HG02623 (cell line): ENCODE results near the gene HNRNPM.

Experiments used
- ATAC-seq: cut with Tn5 transposase; IDR thresholded peaks from one replicate; pipeline ENCODE4 v1.9.1; 2021; ENCODE audit warnings: moderate library complexity; ENCODE audit not compliant: unreplicated experiment

HNRNPM gene

DNA sequence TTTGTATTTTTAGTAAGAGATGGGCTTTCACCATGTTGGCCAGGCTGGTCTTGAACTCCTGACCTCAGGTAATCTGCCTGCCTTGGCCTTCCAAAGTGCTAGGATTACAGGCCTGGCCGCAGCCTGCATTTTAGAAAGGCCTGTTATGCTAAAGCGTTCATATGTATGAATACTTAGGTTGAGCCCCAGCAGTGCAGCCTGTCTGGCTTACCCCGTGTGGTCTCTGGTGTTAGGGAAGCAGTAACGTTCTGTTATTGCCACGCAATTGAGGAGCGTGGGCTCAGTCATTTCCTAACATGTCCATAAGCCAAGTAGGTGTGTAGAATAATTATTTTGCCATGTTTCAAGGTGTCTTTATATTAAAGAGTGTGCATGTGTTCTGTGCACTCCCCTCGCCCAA, 14.3 kb downstream of the HNRNPM start:
- ATAC-seq: no peak

DNA sequence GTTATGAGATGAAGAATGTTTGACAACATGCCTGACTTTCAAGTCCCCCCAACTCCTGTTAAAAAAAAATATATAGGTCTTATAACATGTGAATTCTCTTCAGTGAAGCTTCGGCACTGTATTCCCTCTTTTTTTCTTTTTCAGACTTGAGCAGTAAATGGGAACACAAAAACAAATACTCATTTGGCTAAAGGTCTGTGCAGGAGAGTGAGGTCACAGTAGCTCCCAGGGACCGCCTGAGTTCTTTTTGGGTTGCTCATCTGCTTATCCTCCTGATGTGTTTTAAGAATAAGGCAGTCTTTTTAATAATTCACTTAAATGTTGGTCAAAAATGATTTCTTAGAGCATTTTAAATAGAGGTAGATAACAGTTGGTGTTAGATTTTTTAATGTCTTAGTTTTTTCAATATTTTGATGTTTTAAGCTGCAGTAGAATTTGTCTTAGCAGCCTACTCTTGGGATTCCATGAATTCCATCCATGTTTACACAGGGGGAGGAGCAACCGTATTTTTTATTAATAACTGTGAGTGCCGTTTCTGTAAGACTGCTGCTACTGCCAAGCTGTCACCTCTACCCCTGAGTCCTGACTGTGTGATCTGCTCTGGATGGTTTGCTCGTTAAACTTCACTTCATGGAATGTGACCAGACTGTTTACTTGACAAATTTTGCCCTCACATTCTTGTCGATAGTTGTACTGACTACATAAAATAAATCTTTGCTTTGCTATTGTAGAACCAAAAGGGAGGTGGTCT, 14.9 kb downstream of the HNRNPM start:
- no peak for ATAC-seq

DNA sequence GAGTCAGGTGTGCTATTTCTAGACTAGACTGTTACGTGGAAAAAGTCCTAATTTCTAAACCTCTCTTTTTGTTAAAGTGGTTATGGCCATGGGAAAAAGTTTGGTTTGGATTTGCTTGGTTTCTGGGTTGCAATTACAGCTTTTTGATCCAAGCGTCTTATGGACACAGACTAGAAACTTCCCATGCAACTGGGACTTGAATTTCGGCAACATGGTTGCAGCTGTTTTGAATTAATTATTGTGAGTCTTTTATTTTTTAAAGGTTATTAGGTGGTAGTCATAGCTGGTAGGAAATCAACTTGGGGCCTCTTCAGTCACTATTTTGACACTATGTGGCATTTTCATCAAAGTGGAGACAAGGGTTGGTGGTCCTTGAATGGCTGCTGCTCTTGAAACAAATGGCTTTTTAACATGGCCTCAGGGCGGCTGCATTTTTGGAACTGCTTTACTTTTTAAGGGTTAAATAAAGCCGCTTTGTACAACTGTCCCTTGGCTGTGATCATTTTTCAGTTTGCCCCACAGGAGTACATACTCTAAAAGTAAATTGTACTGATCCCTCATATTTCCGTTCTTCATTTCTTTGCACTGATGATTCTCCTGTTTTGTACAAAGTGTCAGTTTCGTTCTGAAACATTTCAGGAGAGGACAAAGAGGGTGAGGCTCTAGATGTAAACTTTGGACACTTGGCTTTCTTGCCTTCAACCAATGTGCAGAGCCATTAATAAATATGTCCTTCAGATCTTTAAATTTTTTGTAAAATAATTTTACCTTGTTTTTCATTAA, 15.9 kb downstream of the HNRNPM start:
- ATAC-seq: no peak

DNA sequence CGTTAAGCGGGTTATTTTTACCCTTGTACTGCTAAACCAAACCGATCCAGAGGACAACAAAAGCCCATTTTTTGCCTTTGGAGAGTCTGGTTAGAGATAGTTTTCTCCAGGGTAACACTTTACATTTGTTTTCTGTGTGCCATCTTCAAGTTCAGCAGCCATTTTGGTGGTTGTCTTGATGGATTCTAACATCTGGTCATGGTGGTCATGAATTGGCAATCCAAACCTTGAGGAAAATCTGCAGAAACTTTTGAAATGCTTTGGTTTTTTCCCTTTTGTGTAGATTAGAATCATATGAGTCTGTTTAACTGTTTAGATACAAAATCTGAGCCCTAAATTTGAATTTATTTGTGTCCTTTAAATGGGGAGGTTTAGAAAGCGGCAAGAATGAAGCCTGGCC, 16.6 kb downstream of the HNRNPM start:
- ATAC-seq: no peak

DNA sequence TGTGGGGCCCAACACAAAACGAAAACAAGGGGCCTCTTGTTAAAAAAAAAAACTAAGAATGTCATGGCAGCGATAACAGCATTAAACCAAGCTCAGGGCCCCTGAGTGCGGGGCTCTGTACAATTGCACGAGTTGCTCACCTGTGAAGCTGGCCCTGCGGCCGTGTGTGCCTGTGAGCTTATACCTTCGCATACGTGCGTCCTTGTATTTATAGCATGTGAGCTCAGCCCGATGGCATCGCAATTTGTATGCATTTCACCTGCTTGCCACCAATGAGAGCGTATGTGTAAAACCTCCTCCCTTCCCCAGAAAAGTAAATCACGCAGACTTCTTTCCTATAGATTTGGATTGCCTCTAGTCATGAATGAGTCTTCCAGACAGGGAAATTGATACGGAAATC, 17.1 kb downstream of the HNRNPM start:
- no peak for ATAC-seq

DNA sequence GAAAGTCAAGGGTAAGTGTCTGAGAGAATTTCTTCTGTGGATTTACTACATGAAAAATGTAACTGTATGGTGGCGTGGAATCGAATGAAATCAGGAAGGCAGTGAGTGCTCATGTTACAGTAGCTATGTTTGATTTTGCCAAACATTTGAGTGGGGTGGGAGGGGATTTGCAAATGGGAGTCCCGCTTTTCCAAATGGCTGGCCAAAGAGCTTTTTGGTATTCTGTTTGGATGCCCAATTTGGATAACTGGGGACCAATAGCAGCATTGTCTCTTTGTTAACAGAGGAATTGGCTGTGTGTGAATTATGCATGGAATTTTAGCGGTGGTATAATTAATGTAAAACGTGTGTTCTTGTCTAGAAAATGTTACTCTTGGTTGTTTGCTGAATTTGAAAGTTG, 17.8 kb downstream of the HNRNPM start:
- ATAC-seq: no peak

DNA sequence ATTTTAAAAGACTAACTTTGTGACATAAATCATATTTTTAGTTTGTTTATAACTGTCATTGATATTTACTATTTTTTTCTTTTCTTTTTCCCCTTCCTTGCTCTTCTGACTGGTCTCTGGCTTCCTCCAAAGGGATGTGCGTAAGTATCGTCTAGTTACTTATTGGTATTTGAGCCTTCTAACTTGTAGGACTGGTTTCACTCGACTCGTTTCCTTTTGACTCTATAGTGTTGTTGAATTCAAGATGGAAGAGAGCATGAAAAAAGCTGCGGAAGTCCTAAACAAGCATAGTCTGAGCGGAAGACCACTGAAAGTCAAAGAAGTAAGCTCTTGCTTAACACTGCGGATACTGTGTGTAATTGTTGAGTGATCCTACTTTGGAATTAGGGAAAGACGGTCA, 18.6 kb downstream of the HNRNPM start:
- ATAC-seq: no peak

DNA sequence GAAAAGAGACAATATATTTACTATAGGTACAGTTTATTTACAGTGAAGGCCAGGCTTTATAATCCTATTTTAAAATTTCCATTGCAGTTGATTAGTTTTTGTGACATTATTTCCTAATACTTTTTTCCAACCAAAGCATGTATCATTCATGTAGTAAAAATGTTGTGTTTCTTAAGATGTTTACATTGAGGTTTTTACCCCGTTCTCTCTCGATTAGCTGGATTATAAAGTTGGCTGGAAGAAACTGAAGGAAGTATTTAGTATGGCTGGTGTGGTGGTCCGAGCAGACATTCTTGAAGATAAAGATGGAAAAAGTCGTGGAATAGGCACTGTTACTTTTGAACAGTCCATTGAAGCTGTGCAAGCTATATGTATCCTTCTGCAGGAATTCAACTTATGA, 21.2 kb downstream of the HNRNPM start:
- ATAC-seq: no peak

DNA sequence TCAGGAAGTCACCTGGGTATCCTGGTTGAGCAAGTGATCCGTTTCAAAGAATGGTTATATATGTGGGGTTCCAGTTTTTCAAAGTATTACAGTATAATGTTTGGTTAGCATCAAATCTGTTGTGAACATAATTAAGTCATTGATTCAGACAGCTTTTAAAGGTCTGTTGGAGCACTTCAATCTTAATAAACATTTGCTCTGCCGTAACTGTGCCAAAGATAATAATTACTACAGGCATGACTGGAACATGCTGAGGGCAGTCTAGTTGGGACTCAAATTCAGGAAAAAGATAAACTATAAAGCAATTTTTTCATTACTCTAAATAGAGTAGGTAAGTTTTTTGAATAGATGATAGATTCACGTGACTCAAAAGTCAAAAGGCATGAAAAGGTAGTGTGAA, 23.3 kb downstream of the HNRNPM start:
- ATAC-seq: no peak

DNA sequence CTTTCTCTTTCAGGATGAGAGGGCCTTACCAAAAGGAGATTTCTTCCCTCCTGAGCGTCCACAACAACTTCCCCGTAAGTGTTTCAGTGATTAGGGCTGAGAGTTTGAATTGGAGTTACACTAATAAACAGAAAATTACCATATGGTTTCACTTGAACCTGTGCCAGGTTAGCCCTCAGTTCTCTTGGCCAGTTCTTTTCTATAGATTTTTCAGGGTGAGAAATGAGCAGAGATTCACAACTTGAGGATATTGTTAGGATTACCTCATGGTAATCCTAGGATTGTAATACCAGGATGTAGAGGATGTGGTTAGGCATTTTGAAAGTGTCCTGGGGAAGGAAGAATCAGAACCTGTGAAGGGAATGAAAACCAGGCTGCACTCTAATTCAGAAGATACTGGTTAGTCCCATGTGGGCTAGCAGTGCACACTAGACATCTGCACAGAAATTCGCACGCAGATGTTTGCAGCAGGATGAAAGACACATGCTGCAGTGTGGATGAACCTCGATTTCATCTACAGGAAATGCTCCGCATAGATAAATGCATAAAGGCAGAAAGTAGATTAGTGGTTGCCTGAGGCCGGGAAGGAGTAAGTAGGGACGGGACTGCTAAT, 24.1 kb downstream of the HNRNPM start:
- no peak for ATAC-seq

DNA sequence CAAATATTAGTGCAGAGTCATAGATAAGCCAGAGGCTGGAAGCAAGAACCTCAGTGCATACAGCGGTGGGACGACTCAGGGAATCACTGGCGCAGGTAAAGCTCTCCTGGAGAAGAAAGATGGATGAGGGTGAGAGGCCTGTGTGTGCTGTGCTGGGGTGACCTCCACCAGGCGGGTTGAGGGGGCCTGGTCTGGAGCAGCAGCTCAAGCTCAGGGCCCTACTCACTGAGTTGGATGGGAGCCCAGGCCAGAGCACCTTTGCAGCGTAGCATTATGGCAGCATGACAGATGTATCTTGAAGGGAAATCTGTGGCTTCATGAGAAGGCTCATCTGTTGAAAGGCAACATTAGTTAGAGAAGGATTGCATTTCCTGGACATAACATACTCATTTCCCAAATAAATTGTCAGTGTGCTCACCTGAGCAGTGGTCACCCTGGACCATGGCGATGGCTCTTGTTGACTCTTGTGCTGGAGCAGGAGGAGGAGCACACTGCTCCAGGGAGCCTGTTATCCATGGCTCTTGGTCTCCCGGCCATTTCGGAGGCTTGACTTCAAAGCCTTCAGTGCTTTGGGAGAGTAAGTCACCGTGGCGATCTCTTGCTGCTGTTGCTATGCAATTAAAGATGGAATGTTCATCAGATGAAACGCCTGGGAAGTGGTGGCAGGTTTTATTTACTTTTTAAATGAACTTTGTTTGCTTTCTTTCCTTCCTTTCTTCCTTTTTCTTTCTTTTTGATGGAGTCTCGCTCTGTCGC, 25.0 kb downstream of the HNRNPM start:
- ATAC-seq: no peak

DNA sequence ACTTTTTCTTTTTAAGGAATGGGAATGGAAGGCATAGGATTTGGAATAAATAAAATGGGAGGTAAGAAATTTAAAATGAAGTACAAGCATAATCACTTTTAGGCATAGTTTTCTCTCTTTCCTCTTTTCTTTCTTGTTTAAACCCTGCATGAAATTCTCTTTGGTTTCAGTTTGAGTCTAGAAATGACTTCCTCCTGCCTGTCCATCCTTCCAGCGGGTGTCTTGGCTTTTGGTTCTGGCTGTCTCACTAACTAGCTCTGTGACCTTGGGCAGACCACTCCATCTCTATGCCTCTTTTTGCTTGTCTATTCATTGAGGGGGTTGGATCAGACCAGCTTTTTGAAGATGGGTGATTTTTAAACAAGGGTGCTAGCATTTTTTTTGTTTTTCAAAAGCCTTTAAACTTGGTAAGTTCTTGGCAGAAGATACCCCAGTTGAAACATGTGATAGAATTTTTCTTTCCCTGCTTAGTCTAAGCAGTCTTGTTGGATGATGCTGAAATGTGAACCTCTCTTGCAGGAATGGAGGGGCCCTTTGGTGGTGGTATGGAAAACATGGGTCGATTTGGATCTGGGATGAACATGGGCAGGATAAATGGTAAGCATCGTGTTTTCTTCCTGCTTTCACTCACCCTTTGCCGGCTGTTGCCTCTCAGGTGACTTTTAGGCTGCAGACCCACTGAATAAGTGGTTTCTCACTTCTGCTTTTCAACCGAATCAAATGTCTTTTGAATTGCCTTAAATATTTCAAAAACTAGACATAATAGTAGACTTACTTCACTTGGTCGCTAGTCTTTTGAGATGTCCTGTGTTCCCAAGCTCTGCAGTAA, 29.1 kb downstream of the HNRNPM start:
- no peak for ATAC-seq

DNA sequence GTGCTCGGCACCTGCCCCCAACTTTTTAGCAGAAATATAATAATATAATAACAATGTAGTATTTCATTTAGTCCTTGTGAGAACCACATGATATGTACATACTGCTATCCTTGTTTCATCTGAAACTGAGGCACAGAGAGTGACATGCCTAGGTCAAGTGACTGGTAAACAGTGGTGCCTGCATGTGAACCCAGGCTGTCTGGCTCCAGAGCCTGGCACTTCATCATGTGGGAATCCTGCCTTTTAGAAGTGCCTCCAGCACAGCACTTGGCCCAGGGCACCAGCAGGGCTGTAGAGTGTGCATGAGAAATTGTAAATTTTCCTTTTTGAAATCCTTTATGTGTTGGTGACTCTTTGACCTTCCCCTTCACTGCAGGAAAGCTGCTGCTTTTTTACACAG, 30.2 kb downstream of the HNRNPM start:
- ATAC-seq: no peak

DNA sequence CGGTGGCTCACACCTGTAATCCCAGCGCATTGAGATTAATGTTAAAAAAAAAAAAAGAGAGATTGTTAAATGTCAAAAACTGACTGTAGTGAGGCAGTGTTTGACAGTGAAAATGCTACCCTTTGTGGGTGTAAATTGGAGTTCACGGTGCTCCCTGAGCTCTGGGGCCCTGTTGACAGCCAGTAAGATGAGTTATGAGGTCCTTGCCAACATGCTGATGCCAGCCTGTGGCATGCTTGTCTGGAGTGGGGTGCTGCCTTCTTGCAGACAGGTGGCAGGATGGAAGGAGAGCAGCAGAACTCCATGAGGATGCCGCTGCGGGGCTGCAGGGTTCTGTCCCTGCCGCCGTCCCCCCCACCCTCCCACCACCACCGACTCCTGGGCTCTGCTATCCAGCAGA, 31.7 kb downstream of the HNRNPM start:
- ATAC-seq: no peak

DNA sequence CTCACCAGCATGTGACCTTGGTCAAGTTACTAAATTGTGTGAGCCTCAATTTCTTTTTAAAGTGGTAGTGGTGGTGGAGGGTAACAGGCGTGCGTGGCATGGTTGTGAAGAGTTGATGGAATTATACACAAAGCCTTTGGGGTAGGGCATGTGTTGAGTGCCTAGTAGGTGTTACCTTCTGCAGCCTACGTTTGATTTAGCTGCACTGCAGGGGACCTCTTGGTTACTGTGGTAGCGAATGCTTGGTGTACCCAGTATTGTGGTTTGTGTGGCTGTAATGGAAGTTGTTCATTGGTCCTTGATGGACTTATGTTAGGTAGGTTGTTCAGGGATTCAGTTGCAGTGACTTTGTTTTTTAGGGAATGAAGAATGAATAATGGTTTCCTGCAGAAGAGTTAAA, 33.1 kb downstream of the HNRNPM start:
- no peak for ATAC-seq

DNA sequence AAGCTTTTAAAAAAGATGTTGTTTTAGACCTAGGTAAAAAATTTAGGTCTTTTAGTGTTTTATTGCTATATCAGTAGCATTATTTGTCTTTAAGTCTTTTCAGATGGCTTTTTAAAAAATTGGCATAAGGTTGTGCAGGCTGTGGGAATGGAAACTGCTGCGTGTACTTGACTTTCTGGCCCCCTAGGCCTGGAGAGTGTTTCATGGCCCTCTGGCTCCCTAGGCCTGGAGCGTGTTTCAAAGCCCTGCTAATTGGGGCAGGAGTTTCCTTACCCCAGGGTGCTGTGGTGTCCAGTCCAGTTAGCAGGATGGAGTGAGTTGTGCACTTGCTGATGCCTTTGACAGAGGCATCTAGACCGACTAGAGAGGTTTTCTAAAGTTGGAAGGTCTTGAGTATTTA, 33.8 kb downstream of the HNRNPM start:
- ATAC-seq: no peak

DNA sequence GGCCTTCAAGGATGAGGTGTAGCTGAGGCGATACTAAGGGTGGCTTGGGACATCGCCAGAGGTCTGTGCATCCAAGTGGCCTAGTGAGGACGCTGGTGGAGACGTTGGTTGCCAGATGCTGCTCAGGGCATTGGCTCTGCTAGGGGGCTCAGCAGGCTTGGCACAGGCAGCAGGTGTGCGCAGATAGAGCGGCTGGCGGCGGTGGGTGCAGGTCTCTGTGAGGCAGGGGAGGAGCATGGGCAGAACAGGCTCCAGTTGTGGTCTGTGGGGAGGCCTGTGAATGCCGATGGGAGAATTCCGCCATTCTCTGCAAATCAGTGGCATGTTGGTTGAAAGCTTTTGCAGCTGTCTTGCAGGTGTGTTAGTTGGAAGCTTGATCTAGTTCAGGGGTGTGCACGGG, 36.4 kb downstream of the HNRNPM start:
- ATAC-seq: no peak

DNA sequence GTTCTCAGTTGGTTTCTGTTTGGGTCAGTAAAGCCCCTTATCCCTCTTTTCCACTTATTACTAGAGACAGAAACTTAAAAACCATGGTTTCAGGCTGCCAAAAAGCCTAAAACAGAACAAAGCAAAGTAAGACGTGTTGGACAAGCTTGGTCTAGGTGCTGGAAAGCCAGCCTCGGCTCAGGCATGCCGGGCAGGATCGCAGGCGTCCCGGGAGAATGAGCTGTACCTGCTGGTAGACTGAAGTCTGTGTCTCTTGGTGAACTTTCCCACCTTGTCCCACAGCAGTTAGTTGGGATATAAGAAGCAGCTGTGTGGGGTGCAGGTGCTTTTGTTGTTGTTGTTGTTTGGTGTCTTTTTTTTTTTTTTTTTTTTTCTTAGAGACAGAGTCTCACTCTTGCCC, 36.8 kb downstream of the HNRNPM start:
- ATAC-seq: no peak

DNA sequence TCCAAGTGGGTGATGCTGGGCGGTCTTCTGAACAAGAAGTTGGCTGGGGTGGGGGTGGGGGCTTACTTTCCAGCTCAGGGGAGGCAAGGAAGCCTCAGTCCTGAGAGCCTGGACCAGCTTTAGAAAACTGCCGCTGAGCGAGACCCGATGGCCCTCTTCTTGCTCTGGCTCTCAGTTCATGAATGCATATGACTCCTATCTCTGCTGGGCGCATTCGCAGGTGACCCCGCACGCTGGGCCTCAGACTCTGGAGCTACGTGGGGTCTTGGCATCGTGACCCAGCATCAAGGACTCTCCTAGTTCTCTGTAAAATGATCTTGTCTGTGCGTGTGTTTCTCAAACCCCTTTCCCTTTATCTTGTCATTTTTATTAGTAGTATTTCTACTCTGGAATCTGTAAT, 37.9 kb downstream of the HNRNPM start:
- no peak for ATAC-seq

DNA sequence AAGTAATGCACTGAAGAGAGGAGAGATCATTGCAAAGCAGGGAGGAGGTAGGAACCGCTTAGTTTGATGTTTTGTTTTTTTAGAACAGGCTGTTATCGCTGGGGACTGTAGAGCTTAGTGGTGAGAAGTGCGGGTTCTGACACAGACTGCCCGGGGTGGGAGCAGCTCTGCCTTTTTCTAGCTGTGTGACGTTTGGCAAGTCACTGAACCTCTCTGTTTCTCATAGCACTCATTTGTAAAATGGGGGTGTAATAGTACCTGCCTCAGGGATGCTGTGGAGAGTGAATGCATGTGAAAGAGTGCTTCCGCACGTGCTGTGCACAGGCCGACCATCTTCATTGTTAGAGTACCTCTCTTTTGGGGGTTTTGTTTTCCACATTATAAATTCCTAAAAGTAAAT, 38.4 kb downstream of the HNRNPM start:
- no peak for ATAC-seq
